ENCODE data around the gene GCH1. TPM values are rescaled to one million over a fixed set of nuclear protein-coding genes. Genes with fewer than 3 reads are reported as not detected.

Gene GCH1
- total RNA-seq, 4 donors from 2014 or later: 9.3 to 19.8 (median 15.5) TPM

DNA sequence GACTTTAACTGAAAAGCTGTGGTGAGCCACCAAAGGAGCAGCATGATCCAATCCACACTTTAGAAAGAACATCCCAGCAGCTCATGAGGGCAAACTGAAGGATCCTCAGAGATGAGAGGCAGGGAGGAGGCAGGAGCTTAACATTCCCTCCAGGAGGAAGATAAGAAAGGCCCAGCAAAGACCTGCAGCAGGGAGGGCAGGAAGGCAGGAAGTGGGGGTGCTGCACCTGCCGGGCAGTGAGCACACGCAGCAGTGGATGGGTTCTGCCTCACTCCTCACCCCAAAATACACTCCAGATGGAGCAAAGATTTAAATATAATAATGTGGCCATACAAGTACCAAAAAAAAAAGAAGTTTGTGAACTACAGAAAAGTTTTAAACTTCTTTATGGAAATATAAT is 48.4 kb downstream of the GCH1 start:
- WGBS, 2 donors: 58 to 73% methylated on average over 2 of the region's 2 CpGs
- TF ChIP-seq, protein P1, sequence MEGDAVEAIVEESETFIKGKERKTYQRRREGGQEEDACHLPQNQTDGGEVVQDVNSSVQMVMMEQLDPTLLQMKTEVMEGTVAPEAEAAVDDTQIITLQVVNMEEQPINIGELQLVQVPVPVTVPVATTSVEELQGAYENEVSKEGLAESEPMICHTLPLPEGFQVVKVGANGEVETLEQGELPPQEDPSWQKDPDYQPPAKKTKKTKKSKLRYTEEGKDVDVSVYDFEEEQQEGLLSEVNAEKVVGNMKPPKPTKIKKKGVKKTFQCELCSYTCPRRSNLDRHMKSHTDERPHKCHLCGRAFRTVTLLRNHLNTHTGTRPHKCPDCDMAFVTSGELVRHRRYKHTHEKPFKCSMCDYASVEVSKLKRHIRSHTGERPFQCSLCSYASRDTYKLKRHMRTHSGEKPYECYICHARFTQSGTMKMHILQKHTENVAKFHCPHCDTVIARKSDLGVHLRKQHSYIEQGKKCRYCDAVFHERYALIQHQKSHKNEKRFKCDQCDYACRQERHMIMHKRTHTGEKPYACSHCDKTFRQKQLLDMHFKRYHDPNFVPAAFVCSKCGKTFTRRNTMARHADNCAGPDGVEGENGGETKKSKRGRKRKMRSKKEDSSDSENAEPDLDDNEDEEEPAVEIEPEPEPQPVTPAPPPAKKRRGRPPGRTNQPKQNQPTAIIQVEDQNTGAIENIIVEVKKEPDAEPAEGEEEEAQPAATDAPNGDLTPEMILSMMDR (IDR thresholded peaks at IDR 0.05): no peak
- TF ChIP-seq POLR2A (IDR thresholded peaks at IDR 0.05): no peak
- Histone ChIP-seq H3K36me3 (peaks cover 0 to 7% (median 0%) of the 10 kb centered on the region in 3 donors), H3K4me1 (peaks cover 0 to 5% (median 0%) of the 10 kb centered on the region in 3 donors), H3K27ac (no peak overlapping the region), H3K4me3 (no peak overlapping the region), H3K9me3 (no peaks in the 10 kb centered on the region), H3K27me3 (no peaks in the 10 kb centered on the region)
- intact Hi-C loops (cut with DNase I): no loop called here
- DNase-seq: no peak

DNA sequence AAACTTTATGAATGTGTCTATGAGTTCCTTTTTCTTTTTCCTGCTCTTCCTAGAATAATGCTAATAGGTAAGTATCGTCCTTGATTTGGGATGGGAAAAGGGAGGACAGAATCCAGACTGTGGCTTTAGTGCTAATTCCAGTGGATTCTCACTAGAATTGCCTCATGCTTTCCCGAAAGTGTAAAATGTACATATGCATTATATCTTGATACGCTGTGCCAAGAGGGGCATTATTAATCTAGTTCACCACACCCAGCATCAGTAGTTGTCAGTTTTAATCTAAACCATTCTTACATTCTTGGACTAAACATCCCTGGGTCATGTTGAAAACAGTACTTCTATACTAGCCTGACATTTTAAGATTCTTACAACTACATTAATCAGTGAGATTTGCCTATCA is 49.3 kb downstream of the GCH1 start:
- intact Hi-C loops (cut with DNase I): no loop called here
- H3K4me1 ChIP-seq: peaks cover 0 to 4% (median 0%) of the 10 kb centered on the region in 3 donors
- 78 to 89% methylated on average over 3 of the region's 3 CpGs for WGBS, 2 donors
- H3K9me3 ChIP-seq: no peaks in the 10 kb centered on the region
- H3K27ac ChIP-seq: no peak overlapping the region
- H3K36me3 ChIP-seq: no peaks in the 10 kb centered on the region
- no peak overlapping the region for H3K4me3 ChIP-seq
- DNase-seq: no peak
- H3K27me3 ChIP-seq: no peaks in the 10 kb centered on the region
- TF ChIP-seq, protein P1 (IDR thresholded peaks at IDR 0.05): no peak
- TF ChIP-seq POLR2A (IDR thresholded peaks at IDR 0.05): no peak

DNA sequence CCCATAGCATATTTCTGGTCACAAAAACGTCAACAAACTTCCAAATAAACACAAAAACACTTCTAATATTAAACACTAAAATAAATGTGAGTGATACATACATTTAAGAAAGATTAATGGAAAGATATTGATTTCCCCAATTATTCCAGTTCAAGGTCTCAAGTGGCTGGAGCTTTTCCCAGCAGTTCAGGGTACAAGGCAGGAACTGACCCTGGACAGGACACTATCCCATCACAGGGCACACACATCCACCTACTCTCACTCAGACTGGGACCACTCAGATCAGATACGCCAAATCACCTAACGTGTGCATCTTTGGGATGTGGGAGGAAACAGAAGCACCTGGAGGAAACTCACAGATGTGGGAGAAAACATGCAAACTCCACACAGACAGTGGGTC is 50.4 kb downstream of the GCH1 start:
- intact Hi-C loops (cut with DNase I): no loop called here
- Histone ChIP-seq H3K9me3 (no peaks in the 10 kb centered on the region), H3K27me3 (no peaks in the 10 kb centered on the region), H3K27ac (no peak overlapping the region), H3K4me1 (no peaks in the 10 kb centered on the region), H3K36me3 (no peaks in the 10 kb centered on the region), H3K4me3 (no peak overlapping the region)
- WGBS, 2 donors: 79 to 81% methylated on average over 3 of the region's 3 CpGs
- no peak for TF ChIP-seq POLR2A (IDR thresholded peaks at IDR 0.05)
- TF ChIP-seq, protein P1 (IDR thresholded peaks at IDR 0.05): no peak
- DNase-seq: no peak

DNA sequence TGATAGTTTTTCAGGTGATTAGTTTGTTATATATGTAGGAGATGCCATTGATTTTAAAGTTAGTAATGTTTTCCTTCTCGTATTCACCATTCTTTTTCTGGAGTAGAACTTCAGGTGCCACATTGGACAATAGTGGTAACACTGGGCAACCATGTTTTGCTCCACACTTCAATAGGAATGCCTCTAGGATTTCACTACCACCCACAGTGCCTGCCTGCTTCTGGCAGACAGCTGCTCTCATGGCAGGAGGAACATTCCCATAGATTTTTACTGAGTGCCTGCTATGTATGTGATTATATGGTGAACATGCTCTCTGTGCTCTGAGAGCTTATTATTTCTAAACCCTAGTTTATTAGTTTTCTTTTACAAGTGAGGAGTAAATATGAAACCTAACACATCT is 53.7 kb downstream of the GCH1 start:
- 90 to 92% methylated on average over 1 of the region's 1 CpG for WGBS, 2 donors
- DNase-seq: no peak
- Histone ChIP-seq H3K9me3 (no peaks in the 10 kb centered on the region), H3K27ac (no peak overlapping the region), H3K27me3 (no peaks in the 10 kb centered on the region), H3K4me1 (no peaks in the 10 kb centered on the region), H3K36me3 (peaks cover 0 to 17% (median 0%) of the 10 kb centered on the region in 3 donors), H3K4me3 (no peak overlapping the region)
- TF ChIP-seq, protein P1 (IDR thresholded peaks at IDR 0.05): no peak
- no peak for TF ChIP-seq POLR2A (IDR thresholded peaks at IDR 0.05)
- intact Hi-C loops (cut with DNase I): no loop called here

DNA sequence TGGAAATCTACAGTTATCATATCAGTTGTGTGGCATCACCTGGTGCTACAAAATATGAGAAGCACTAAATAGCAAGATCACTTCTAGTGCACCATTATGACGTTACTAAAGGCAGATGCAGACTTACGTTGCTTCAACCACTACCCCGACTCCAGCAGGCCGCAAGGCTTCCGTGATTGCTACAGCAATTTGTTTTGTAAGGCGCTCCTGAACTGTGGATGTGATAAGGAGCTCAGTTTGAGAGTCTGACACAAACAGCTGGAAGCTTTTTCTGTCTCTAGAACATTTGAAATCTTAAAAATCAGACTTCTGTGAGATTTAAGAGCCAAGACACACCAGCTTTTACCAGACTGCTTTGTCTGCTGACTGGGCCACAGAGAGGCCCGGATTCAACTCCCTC is 57.0 kb downstream of the GCH1 start:
- Histone ChIP-seq H3K9me3 (no peaks in the 10 kb centered on the region), H3K4me1 (no peaks in the 10 kb centered on the region), H3K27ac (no peak overlapping the region), H3K36me3 (peaks cover 0 to 32% (median 0%) of the 10 kb centered on the region in 3 donors), H3K4me3 (no peak overlapping the region), H3K27me3 (no peaks in the 10 kb centered on the region)
- no peak for TF ChIP-seq POLR2A (IDR thresholded peaks at IDR 0.05)
- TF ChIP-seq, protein P1 (IDR thresholded peaks at IDR 0.05): no peak
- intact Hi-C loops (cut with DNase I): no loop called here
- DNase-seq: no peak
- 93 to 98% methylated on average over 6 to 7 of the region's 7 CpGs for WGBS, 2 donors
